H1 (cell line): ENCODE results near the gene TMEM168. TPM values are rescaled to one million over a fixed set of nuclear protein-coding genes. Genes with fewer than 3 reads are reported as not detected.

Experiments
- CTBP2 ChIP-seq: IDR thresholded peaks from 2 replicates; pipeline ENCODE4 v1.7.0; 2011; ENCODE audit warnings: borderline replicate concordance, mild to moderate bottlenecking, moderate library complexity, mixed read lengths, low read length; ENCODE audit not compliant: insufficient read depth, insufficient read length
- POLR2A ChIP-seq, 2 experiments: IDR thresholded peaks; 1 replicate in 1 of 2; 2 replicates in 1 of 2; pipeline ENCODE4 v1.6.1; 2011; ENCODE audit warnings: low read depth in 2 of 2, low read length in 2 of 2, mild to moderate bottlenecking in 2 of 2; ENCODE audit errors: control extremely low read depth in 1 of 2
- RAD21 ChIP-seq, 2 experiments: IDR thresholded peaks in 1 of 2; conservative IDR thresholded peaks in 1 of 2; 2 replicates each; pipeline ENCODE4 v1.6.1; 2011; ENCODE audit warnings: low read depth in 2 of 2, low read length in 2 of 2, improper control_type of control experiment in 1 of 2, inconsistent platforms in 1 of 2, mild to moderate bottlenecking in 1 of 2, moderate library complexity in 1 of 2
- polyA plus RNA-seq, 7 experiments: library from polyadenylated mRNA; depleted of rRNA in 3 of 7; stranded (reverse) in 5 of 7; unstranded in 2 of 7; fragments of >200 nt in 5 of 7; fragments of 200-250 nt in 2 of 7; gene quantifications; 1 replicate in 5 of 7; 2 replicates in 1 of 7; 4 replicates in 1 of 7; pipeline versions ENCODE4 v1.2.1 to v1.2.3, GENCODE V29; 2011 to 2013; ENCODE audit warnings: missing spikeins in 2 of 7, mixed read lengths in 2 of 7
- total RNA-seq: library from RNA; stranded (reverse); fragmentation: NEBNext Ultra II Directional; extraction: Animal tissue kit (Norgen Biotek cat#: 25700); gene quantifications from 2 replicates; pipeline ENCODE4 v1.2.1, GENCODE V29; 2021

TMEM168 gene
- total and polyA plus RNA-seq, 2 of the 8 experiments (the other 6 are each of a cell fraction or from before 2014, with no cell fraction given): 8.9 to 11.1 TPM

DNA sequence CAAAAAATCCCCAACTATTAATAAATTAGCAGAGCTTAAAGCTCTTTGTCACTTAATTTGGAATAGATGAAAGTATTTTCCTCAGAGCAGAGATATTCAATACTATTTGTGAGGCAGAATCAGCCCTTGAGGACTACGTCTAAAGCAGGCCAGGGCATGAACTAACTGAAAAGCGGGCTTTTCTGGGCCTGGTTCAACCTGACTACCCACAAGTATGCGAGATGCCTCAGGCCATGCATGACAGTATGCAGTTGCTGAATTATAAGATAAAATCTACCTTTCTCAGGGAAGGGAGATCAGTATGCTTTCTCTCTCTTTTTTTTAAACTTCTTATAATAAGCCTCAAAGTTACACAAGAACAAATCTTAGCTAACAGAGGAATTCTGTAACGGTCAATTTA, 20.1 kb downstream of the TMEM168 start (continued):
- TF ChIP-seq RAD21 (IDR thresholded peaks at IDR 0.05 in 1 of 2, conservative IDR thresholded peaks at IDR 0.05 in 1 of 2; ENCODE audit: low read depth in 2 of 2, low read length in 2 of 2) (no peak), CTBP2 (no peak), POLR2A (IDR thresholded peaks at IDR 0.05; ENCODE audit: control extremely low read depth in 1 of 2, low read depth in 2 of 2, low read length in 2 of 2) (no peak)
